GM18520 (cell line): ENCODE data around the gene PLEKHA5.
"Not testable (repeated sequence)": the region's sequence is repeated elsewhere in the genome, so short reads cannot be mapped to it uniquely, and the experiment has no call there.

Source experiments
- ATAC-seq: cut with Tn5 transposase; IDR thresholded peaks from one replicate; pipeline ENCODE4 v1.9.1; 2021; ENCODE audit not compliant: unreplicated experiment

Gene PLEKHA5

DNA sequence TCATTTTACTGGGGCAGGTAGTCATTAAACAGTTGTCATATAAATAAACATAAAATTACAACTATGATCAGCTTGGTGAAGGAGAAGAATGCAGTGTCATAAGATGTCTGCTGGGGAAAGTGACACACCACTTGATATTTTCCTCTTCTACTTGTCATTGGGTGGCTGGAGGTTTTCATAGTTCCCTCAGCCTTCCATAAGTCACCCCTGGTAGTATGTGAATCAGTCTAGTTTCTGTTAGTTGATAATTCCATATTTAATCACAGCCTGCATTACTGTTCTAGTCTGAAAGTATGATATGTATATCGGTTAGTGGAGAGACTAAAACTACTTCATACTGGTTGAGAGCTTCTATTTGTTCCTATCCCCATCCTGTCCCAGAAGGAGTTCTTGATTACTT lies 38.2 kb downstream of the PLEKHA5 start:
- no peak for ATAC-seq

DNA sequence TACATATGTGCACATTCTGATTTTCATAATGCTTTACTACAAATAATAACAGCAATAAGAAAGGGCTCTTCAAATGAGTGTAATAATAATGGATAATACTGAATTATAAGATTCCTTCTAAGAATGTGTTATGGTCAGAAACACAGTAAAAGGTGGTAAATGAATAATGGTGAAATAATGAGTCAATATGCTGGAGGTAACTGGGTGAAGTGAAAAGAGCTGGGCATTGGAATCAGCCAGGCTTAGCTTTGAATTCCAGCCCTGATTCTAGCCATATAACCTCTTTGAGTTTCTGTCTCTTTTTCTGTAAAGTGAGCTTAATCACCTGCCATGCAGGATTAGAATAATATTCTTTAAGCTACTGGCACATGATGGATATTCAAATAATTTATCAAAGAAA lies 39.1 kb downstream of the PLEKHA5 start:
- ATAC-seq: no peak

DNA sequence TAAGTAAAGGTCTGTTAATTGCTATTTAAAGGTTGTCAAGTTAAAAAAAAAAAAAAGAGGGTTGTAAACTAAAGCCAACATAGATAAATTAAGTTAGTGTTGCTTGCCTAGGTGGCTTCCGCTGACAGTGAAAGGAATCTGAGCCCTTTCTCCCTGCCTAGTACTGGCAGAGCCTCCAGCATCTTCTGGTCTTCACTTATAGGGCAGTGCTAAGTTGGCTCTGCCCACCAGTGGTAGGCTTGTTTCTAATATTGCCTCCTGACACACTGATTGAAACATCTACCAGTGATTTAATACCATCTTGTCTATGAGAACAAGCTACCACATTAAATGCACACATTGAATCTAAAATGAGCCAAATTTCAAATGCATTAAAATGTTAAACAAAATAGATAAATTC lies 39.7 kb downstream of the PLEKHA5 start:
- no peak for ATAC-seq

DNA sequence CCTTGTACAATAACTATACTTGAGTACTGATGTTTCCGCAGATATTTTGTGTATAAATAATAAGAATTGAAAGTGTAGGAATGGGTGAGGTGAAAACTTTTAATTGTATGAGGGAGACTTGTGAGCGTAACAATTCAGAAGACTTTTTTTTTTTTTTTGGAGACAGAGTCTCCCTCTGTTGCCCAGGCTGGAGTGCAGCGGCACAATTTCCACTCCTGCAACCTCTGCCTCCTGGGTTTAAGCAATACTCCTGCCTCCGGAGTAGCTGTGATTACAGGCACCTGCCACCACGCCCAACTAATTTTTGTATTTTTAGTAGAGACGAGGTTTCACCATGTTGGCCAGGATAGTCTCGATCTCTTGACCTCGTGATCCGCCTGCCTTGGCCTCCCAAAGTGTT lies 40.8 kb downstream of the PLEKHA5 start:
- not testable (repeated sequence) for ATAC-seq

DNA sequence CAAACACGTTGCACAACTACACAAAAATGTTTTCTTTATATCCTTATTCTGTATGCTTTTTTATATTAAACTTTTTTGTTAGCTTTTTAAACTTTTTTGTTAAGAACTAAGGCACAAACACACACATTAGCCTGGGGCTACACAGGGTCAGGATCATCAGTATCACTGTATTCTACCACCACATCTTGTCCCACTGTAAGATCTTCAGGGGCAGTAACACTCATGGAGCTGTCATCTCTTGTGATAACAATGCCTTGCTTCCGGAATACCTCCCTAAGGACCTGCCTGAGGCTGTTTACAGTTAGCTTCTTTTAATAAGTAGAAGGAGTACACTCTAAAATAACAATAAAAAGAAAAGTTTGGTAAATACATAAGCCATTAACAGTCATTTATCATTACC lies 42.2 kb downstream of the PLEKHA5 start:
- no peak for ATAC-seq

DNA sequence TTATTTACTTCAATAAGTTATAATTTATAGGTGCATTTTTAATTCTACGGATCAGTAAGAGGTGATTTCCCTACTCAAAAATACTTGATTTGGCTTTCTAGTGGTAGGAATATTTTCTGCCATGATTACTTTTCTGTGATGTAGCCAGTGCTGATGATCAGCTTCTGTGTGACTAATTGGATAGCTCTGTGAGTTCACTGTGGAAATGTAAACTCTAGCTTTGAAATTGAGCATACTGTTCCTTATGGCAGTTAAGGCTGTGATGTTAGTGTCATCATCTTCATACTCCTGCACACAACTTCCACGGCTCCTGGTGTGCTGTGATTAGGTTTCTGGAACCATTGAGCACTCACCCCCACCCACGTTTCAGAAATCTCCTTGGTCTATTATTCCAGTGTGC lies 48.2 kb downstream of the PLEKHA5 start:
- ATAC-seq: no peak

DNA sequence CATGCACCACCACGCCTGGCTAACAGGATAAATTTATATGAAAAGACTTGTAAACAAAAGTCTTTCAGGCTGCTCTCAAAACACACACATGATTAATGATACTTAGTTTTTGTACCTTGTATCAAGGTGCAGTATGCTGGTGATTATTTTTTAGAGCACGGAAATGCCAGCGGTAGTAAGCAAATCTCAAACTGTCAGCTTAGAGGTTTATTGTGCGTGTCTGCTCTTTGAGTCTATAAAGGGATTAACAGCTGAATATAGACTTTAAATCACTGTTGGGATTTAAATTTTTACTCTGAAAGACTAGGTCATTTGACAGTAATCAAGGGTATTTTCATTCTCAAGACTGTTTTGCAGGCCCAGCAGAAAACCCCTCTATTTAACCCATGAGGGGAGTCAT lies 50.5 kb downstream of the PLEKHA5 start:
- ATAC-seq: no peak

DNA sequence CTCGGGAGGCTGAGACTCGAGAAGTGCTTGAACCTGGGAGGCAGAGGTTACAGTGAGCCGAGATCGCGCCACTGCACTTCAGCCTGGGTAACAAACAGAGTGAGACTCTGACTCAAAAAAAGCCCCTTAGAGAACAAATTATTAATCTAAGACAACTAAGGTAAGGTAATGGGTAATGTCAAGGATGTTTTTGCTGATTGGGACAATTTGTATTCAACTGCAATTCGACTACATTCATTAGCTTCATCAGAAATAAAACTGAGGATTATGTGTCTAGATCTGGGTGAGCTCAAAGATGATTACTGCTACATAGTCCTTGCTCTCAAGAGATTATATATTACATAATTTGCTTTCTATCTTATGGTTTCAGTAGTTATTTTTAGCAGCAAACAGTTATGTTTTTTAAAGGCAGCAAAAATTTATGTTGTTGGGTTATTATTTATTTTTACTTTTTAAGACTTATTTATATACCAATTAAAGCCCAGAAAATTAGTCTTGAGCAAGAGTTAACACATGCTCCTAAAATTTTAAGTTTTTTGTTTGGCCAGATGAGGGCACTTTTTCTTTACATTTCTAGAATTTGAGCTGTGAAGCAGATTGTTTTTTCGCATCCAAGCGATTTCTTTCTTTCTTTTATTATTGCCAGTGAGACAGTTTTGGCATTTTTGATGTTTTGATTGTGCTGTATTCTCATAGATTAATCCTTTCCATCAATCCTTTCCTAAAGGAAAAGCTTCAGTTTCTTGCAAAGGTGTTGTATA lies 52.3 kb downstream of the PLEKHA5 start:
- no peak for ATAC-seq

DNA sequence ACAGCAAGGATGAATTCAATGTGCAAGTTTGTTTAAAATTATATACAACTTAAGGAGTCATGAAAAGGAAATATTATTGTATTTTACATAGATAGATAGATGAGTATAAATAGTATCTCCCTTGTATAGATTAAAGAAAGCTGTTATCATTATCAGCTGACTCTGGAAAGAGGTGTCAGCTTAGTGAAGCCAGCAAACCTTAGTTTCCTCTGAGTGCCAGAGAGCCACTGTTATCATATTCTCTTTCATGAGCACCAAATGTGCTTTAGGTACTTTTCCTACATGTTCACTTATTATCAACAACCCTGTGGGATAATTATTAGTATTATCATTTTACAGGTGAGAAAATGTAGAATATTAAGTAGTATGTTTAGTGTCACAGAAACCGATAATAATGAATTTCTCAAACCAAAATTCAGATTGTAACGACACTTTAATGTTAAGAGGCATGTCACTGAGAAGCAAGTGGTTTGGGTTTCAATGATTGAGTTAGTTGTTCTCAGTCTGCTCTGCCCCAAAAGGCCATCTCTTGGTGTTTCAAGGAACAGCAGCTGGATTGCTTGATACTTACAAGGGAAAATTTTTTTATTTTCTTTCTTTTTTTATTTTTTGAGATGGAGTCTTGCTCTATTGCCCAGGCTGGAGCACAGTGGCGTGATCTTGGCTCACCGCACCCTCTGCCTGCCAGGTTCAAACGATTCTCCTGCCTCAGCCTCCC lies 53.7 kb downstream of the PLEKHA5 start:
- ATAC-seq: no peak

DNA sequence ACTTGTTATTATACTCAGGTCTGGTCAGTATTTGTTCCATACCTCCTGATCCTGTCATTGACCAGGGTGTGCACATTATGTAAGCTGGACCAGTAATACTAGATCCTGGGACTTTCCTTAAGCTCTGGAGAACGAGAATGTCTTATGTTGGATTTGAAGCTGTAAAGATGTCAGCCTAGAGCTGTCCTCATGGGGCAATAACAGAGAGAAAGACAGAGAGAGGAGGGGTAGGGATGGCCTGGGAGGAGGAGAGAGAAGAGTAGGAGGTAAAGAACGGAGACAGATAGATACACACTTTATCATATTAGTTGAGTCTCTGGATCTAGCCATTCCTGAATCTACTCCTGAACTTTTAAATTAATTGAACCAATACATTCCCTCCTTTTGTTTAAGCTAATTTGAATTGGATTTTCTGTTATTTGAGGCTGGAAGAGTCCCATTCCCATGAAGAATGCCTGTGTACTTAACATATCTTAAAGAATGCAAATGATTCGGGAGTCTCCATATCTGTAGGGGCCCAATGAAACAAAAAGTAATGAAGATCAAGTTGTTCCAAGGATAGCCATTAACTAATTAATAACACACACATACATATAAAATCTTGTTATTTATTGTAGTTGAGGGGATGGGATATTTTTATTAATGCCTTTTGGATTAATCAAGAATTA lies 55.9 kb downstream of the PLEKHA5 start:
- no peak for ATAC-seq

DNA sequence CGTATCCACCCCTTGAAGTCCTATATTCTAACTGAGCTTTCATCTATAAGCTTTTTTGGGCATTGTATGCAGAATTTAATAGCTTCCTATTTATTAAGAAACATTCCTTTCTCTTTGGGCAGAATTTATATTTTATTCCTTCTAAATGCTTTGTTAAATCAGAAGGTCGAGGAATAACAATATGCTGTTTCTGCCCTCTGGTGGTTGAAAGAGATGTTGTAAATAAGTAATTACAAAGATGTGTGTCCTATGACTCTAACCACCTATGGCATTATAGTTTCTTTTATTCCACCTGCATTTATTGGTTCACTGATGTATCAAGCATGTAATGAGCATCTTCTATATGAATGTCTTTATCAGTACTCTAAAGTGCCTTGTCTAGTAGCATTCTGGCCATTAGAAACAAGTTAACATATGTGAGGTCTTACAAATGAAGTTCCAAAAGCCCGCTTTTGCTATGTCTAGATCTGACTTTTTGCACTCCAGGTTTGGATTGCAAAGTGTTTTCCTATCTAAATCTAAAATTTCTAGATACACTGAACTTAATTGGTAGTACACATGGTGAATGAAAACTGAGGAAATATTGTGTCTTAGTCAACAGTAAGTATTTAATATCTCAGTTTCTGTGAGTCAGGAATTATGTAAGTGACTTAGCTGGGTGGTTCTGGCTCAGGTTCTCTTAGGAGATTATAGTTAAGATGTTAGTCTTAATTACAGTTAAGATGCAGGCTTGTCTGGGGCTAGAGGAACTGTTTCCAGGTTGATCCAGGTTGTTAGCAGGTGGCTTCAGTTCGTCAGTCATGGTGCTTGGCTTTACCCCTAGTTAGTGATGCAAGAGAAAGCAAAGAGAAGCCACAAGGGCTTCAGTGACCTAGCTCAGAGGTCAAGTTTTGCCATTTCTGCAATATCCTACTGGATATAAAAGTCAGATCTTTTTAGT lies 57.5 kb downstream of the PLEKHA5 start:
- ATAC-seq: no peak

DNA sequence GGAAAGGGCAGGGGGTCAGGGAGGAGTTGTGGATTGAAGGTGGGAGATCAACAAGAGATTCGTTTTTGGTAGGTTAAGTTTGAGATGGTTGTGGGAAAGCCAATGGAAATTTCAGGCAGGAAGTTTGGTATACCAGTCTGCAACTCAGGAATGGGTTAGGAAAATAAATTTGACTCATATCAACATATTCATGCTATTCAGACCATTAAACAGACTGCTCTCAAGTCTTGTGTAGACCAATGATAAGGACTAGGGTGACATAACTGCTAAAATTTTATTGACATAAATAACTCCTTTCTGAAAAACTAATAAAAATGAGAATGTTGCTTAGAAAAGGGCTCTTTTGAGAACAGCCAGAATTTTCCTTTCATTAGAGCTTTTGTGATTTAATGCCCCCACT lies 60.0 kb downstream of the PLEKHA5 start:
- ATAC-seq: no peak

DNA sequence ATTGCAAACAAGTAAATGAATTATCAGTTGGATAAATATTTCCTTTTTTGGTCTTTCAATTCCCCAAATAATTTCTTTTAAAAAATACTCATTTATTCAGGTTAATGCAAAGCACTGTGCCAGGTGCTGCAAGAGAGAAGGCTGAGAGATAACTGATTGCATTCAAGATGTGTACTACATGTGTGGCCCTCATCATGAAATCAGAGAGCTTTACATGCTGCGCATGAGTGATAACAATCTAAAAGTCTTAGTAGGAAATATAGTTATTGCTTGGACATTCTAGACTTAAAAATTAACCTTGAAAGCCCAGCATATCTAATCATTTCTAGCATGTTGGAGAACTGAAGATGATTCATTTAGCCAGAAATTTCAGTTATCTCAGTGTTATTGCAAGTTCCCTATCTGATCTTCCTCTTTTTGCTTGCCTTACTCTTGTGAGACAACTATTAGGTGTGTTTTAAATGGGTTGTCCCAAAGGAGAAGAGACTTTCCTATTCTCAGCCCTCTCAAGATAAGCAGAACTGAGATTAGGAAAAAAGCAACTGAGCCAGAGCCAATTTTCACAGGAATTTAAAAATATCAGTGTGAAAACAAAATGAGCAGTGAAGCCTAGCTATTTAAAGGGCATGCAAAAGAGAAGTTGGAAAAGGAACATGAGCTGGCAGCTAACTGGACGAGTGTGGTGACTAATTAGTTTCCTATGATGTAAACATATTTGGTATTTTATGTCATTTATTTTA lies 60.9 kb downstream of the PLEKHA5 start:
- no peak for ATAC-seq

DNA sequence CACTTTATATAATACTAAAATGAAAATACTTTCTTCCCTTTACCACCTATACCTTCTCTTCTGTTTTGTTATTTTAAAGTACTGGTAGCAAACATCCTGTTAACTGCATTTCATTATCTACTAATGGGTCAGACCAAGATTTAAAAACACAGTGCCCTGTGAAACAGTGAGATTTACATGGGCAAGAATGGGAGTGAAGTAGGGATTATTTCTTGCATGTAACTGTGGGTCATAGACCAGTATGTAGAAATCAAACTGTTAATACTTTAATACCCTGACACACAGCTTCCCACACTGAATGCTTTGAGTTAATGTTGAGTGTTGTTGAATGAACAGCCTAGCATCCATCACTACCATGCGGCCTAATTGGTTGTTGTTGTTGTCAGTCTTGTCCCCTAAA lies 61.6 kb downstream of the PLEKHA5 start:
- ATAC-seq: no peak

DNA sequence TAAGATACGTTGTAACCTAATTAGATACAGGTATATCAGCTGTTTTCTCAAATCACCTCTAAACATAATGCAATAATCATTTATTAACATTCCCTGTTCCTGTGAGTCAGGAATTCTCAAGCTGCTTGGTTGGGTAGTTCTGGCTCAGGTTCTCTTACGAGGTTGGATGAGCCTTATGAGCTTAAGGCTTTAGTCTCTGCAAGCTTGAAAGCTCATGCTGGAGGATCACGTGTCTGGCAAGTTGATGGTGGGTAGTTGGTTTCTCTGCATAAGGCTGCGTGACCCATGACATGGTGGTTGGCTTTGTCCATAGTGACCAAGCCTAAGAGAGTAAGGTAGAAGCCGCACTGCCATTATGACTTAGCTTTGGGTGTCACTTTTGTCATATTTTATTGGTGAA lies 62.0 kb downstream of the PLEKHA5 start:
- no peak for ATAC-seq

DNA sequence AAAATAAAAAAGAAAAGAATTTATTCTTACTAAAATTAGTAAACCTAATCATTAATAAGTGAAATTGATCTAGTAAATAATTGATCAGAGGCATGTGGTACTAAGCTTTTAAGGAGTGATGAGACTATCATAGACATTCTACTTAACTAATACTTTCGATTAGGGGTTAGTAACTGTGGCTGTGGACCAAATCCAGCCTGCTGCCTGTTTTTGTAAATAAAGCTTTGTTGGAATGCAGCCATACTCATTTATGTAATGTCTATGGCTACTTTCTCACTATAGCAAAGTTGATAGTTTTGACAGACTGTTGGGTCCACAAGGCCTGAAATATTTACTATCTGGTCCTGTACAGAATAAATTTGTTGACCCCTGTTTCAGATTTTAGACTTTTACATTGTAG lies 63.2 kb downstream of the PLEKHA5 start:
- ATAC-seq: no peak

DNA sequence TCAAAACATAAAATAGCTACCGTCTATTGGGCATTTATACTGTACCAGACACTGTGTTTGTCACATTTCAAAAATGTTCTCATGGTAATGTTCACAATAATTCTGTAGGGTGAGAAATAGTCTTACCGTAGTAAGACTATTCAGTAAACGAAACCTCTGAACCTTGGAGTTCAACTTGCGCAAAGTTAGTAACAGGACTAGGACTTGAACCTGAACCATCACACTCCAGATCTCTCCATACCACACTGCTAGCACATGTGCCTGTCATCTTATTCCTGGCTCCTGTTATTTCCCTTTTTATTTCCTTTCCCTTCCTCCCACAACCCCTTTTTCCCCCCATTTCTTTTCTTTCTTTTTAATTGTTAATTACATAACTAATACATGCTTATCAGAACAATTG lies 65.4 kb downstream of the PLEKHA5 start:
- ATAC-seq: no peak

DNA sequence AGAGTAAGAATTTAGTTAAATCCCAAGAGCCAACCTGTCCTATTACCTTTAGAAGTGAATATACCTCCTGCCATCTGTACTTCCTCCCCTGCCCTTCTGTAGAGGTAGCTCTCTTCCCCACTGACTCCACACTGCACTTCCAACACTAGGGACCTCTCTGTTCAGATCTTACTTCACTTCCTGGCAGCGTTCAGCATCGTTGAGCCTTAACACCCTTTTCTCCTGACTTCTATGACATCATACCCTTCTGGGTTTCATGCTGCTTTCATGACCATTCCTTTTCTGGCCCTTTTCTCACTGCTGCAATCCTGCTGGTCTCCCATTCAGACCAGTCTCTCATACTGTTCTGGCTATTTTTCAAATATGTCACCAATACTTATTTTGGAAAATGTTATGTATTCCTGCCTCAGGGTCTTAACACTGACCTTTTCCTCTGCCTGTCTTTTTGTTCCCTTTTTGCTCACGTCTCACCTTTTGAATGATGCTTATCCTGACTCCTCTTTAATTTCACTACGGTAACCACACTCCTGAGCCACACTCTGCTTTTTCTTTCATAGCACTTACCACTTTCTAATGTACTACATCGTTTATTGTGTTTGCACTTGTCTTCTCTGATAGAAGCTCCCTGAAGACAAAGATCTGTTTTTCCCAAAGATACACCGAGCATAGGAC lies 67.6 kb downstream of the PLEKHA5 start:
- ATAC-seq: no peak

DNA sequence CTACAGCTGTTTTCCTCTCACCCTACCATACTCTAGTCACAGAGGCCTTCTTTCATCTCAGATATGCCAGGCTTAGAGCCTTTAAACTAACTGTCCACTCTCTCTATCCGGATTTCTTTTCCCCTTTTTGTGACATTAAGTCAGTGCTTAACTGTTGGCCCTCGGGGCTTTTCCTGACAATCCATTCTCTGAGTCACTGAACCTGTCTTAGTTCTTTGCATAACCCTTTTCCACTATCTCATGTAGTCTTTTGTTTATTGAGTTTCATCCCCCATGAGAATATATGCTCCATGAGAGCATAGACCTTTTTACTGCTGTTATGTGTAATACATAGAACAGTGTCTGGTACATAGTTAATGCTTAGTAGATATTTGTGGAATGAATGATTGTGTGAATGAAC lies 68.7 kb downstream of the PLEKHA5 start:
- no peak for ATAC-seq

DNA sequence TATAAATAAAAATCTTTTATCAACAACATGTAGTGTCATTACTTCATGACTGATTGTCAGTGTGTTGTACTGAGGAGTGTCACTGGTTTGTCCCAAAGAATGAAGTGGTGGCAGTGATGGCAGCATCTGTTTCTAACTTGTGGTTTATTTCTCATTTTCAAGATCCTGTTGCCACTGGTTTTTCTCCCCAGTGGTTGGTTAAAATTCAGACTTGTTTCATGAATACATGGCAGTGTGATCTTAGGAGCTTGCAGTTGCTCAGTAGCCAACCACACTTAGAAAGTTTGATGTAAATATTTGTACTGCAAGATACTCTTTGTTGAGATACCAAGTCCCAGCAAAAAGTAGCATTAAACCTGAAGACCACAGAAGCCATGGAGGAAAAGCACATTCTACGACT lies 69.8 kb downstream of the PLEKHA5 start:
- no peak for ATAC-seq
